Measurements from ENCODE around the gene MORF4L2. TPM values are rescaled to one million over a fixed set of nuclear protein-coding genes. Genes with fewer than 3 reads are reported as not detected.

The MORF4L2 gene
- total and polyA plus RNA-seq, 9 donors, result 457 to 960 (median 682) TPM

DNA sequence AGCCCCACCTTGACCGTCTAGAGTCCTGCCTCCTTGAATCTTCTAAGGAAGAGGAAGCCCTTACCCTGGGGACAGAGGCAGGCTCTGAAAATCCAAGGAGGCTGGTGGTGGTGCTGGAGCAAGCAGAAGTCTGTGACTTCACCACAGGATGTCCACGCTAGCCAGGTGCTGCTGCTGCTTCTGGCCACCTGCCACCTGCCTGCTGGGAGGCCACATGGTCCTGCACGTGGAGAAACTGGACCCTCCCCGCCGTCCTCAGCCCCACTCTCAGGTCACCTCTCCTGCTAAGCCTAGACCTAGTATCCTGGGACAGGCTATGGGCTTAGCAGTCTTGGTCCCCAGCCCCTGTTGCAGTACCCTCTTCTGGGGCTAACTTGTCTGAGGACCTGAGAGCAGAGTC lies 40.0 kb upstream of the MORF4L2 start:
- Histone ChIP-seq H3K9me3 (no peaks in the 10 kb centered on the region), H3K27ac (no peak overlapping the region), H3K27me3 (no peaks in the 10 kb centered on the region), H3K4me3 (no peak overlapping the region), H3K4me1 (ENCODE audit: insufficient read depth) (no peaks in the 10 kb centered on the region), H3K36me3 (no peaks in the 10 kb centered on the region)
- no peak for DNase-seq
- intact Hi-C loops (cut with DNase I), result no loop called here
- TF ChIP-seq EP300 (IDR thresholded peaks at IDR 0.05) (no peak), CTCF (IDR thresholded peaks at IDR 0.05) (no peak), POLR2A (IDR thresholded peaks at IDR 0.05) (no peak)
- WGBS, 3 donors, result 53 to 82% (median 57%) methylated on average over 2 to 5 of the region's 5 CpGs

DNA sequence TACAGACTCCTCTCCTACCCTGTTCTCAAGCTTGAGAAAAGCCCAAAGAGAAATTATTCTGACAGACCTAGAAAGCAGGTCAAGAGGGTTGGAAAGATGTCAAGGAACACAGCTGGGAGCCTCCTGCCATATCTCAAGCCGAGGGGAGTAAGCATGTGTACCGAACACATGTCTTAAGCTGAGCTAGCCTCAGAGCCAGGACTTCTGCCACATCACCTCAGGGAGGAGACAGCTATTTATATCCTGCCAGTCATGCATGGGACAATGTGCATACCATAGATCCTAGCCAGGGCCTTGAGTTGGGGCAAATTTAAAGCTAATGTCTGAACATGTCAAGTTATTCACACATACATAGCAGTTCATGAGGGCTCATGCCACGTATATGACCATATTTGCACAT lies 36.0 kb upstream of the MORF4L2 start:
- 28 to 35% (median 31%) methylated on average over 3 of the region's 3 CpGs for WGBS, 3 donors
- no peaks in the 10 kb centered on the region for H3K36me3 ChIP-seq
- no peaks in the 10 kb centered on the region for H3K27me3 ChIP-seq
- no peak overlapping the region for H3K27ac ChIP-seq
- intact Hi-C loops (cut with DNase I), result no loop called here
- TF ChIP-seq CTCF (IDR thresholded peaks at IDR 0.05), result no peak
- TF ChIP-seq EP300 (IDR thresholded peaks at IDR 0.05), result no peak
- TF ChIP-seq POLR2A (IDR thresholded peaks at IDR 0.05), result no peak
- no peaks in the 10 kb centered on the region for H3K4me1 ChIP-seq (ENCODE audit: insufficient read depth)
- no peak overlapping the region for H3K4me3 ChIP-seq
- no peaks in the 10 kb centered on the region for H3K9me3 ChIP-seq
- peak in 2 of 5 donors; percentile 28 to 46 for DNase-seq

DNA sequence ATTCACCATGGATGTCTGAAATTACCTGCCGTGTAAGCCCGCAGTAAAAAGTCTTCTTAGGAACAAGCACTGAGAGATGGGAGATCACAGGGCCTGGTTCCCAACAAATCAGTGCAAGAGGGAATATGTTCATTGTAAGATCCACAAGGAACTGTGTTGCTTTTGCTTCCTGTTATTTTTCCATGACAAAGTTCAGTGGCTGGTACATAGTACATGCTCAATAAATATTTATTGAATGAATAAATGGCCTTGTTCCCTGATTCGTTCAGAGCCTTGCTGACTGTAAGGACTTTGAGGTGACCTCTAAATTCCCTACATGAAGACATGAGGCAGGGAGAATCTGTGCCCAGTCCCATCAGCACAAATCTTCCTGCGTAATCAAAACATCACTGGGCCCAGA lies 31.6 kb upstream of the MORF4L2 start:
- Histone ChIP-seq H3K36me3 (no peaks in the 10 kb centered on the region), H3K9me3 (no peaks in the 10 kb centered on the region), H3K4me3 (no peak overlapping the region), H3K27ac (no peak overlapping the region), H3K4me1 (ENCODE audit: insufficient read depth) (no peaks in the 10 kb centered on the region), H3K27me3 (no peaks in the 10 kb centered on the region)
- WGBS, 3 donors, result 86 to 88% (median 88%) methylated on average over 4 of the region's 4 CpGs
- no peak for DNase-seq
- intact Hi-C loops (cut with DNase I), result loop anchor here in 1 of 4 donors (10.0 kb wide), 1 partner anchor 97 kb away; no protein-coding TSS in a partner anchor
- no peak for TF ChIP-seq CTCF (IDR thresholded peaks at IDR 0.05)
- TF ChIP-seq EP300 (IDR thresholded peaks at IDR 0.05), result no peak
- TF ChIP-seq POLR2A (IDR thresholded peaks at IDR 0.05), result no peak

DNA sequence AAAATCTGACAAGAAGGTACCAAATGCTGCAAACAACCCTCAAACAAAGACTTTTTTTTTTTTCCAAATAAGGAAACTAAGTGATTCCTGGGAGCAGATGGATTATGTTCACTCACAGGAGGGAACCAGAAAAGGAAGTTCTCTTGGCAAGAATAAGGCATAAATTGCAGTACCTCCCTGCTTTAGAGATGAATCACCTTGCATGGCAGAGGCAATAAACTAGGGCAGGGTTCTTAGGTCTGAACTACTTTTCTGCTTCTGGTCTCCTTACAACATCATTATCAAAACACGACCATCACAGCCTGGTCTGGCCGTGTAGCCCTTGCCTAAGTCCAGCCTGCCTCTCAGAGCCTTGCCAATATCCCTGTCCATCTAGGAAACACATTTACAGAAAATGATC lies 30.5 kb upstream of the MORF4L2 start:
- Histone ChIP-seq H3K27ac (no peak overlapping the region), H3K27me3 (no peaks in the 10 kb centered on the region), H3K36me3 (no peaks in the 10 kb centered on the region), H3K4me3 (no peak overlapping the region), H3K9me3 (no peaks in the 10 kb centered on the region), H3K4me1 (ENCODE audit: insufficient read depth) (no peaks in the 10 kb centered on the region)
- peak in 1 of 5 donors; percentile 19 for DNase-seq
- no peak for TF ChIP-seq EP300 (IDR thresholded peaks at IDR 0.05)
- TF ChIP-seq CTCF (IDR thresholded peaks at IDR 0.05), result no peak
- TF ChIP-seq POLR2A (IDR thresholded peaks at IDR 0.05), result no peak
- 20 to 41% (median 24%) methylated on average over 2 of the region's 2 CpGs for WGBS, 3 donors
- intact Hi-C loops (cut with DNase I), result loop anchor here in 1 of 4 donors (10.0 kb wide), 1 partner anchor 98 kb away; no protein-coding TSS in a partner anchor
